Measurements from ENCODE around the gene HTR1B.

GRCh38 chr6:77461796-77462195 is 1.5 kb downstream of the HTR1B start:
- TF ChIP-seq CTCF (IDR thresholded peaks at IDR 0.05) (no peak), POLR2A (IDR thresholded peaks at IDR 0.05) (no peak)
